ENCODE results near the gene GATA3.

DNA sequence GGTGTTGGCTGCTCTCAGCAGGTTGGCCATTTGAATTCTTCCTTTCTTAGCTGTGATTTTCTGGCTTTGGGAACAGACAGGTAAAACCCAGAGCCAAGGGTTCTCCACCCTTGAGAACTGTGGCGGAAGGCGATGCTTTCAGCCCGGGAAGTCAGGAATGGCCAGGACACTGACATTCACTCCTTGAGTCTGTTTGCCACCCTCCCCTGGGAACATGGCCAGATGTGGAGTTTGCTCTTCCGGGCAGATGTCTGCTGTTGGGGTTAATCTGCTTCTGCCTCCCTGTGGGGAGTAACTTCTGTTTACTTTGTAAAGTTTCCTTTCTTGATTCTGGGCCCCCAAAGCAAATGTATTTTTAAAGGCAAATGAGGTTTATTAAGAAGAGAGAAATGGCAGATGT lies 17.7 kb downstream of the GATA3 start:
- TF ChIP-seq, protein P1, sequence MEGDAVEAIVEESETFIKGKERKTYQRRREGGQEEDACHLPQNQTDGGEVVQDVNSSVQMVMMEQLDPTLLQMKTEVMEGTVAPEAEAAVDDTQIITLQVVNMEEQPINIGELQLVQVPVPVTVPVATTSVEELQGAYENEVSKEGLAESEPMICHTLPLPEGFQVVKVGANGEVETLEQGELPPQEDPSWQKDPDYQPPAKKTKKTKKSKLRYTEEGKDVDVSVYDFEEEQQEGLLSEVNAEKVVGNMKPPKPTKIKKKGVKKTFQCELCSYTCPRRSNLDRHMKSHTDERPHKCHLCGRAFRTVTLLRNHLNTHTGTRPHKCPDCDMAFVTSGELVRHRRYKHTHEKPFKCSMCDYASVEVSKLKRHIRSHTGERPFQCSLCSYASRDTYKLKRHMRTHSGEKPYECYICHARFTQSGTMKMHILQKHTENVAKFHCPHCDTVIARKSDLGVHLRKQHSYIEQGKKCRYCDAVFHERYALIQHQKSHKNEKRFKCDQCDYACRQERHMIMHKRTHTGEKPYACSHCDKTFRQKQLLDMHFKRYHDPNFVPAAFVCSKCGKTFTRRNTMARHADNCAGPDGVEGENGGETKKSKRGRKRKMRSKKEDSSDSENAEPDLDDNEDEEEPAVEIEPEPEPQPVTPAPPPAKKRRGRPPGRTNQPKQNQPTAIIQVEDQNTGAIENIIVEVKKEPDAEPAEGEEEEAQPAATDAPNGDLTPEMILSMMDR (IDR thresholded peaks at IDR 0.05): no peak
- no peak for TF ChIP-seq POLR2A (IDR thresholded peaks at IDR 0.05)

Measured in lower leg skin (tissue), 3 donors.